Spleen (tissue), 7 donors: ENCODE measurements around the gene KIR2DL1.
"Not testable (repeated sequence)": the region's sequence is repeated elsewhere in the genome, so short reads cannot be mapped to it uniquely, and the experiment has no call there.

Experiments
- POLR2AphosphoS5 ChIP-seq, 3 donors: sonication (generic); formaldehyde crosslinking; IDR thresholded peaks; one replicate each; pipeline ENCODE4 v1.5.1; 2017; ENCODE audit warnings: antibody characterized with exemption in 3 of 3
- TF ChIP-seq, protein P1 (sequence below), 11 experiments: fragments of 200-600 bp in 7 of 11; fragments of 450-650 bp in 4 of 11; sonication (generic) in 4 of 11; IDR thresholded peaks in 8 of 11; conservative IDR thresholded peaks in 3 of 11; 1 replicate in 7 of 11; 2 replicates in 4 of 11; pipeline versions ENCODE4 v1.4.0 to v1.8.0; 2016 to 2021; ENCODE audit warnings: antibody characterized with exemption in 11 of 11, inconsistent platforms in 4 of 11, mild to moderate bottlenecking in 1 of 11
- donor health status: DM: no; HTN: no; CAD: no; lungs with moderate emphysema.
- donor health status: DM: no; HTN: no; CAD: no.
- donor health status: DM: no; HTN: no; CAD: no.

DNA sequence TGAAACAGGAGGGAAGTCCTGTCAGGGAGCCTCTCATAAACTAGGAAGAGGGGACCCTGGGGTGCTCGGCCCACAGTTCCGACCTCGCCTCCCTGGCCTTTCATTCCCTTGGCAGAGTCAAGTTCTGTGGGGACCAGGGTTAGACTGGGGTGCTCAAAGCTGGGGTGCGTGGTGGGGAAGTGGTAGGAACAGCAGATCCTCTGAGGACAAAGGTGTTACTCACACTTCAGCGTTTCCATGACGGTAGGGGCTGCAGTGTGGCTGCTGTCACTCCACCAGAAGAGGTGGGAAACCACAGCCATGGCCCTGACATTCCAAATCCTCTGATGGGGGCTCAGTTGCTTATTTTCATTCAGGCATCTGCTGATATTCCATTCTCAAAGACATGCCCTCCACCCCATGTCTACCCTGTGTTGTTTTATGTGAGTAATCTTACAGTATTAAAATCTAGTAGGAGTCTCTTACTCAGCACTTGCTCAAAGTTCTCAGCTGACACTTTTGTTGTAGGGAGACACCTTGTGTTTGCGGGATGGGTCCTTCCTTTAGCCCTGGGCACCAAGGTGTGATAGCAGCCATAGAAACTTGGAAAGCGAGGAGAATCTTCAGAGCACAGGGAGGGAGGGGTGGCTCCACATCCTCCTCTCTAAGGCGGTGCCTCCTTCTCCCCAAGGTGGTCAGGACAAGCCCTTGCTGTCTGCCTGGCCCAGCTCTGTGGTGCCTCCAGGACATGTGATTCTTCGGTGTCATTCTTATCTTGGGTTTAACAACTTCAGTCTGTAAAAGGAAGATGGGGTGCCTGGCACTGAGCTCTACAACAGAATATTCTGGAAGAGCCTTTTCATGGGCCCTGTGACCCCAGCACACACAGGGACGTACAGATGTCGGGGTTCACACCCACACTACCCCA lies 13.1 kb upstream of the KIR2DL1 start:
- TF ChIP-seq, protein P1, sequence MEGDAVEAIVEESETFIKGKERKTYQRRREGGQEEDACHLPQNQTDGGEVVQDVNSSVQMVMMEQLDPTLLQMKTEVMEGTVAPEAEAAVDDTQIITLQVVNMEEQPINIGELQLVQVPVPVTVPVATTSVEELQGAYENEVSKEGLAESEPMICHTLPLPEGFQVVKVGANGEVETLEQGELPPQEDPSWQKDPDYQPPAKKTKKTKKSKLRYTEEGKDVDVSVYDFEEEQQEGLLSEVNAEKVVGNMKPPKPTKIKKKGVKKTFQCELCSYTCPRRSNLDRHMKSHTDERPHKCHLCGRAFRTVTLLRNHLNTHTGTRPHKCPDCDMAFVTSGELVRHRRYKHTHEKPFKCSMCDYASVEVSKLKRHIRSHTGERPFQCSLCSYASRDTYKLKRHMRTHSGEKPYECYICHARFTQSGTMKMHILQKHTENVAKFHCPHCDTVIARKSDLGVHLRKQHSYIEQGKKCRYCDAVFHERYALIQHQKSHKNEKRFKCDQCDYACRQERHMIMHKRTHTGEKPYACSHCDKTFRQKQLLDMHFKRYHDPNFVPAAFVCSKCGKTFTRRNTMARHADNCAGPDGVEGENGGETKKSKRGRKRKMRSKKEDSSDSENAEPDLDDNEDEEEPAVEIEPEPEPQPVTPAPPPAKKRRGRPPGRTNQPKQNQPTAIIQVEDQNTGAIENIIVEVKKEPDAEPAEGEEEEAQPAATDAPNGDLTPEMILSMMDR (IDR thresholded peaks at IDR 0.05 in 8 of 11, conservative IDR thresholded peaks at IDR 0.05 in 3 of 11), result not testable (repeated sequence)
- not testable (repeated sequence) for TF ChIP-seq POLR2AphosphoS5 (IDR thresholded peaks at IDR 0.05)
